MM.1S (cell line): ENCODE measurements around the gene EFR3B.

Experiments
- DNase-seq: peaks from one replicate; pipeline ENCODE4 v3.0.0-alpha.2; 2015
- H2AFZ ChIP-seq: fragments of 300-600 bp; sonication (generic); 2 replicates; pipeline ENCODE4 v1.6.0; 2016; ENCODE audit warnings: antibody characterized with exemption, low read length
- H3F3A ChIP-seq: fragments of 300-600 bp; sonication (generic); 2 replicates; pipeline ENCODE4 v1.6.1; 2016; ENCODE audit warnings: mild to moderate bottlenecking, antibody characterized with exemption, low read length, moderate library complexity, mixed read lengths; ENCODE audit not compliant: insufficient read depth
- H3K27ac ChIP-seq: fragments of 300-600 bp; sonication (generic); 2 replicates; pipeline ENCODE4 v1.5.1; 2016; ENCODE audit warnings: mild to moderate bottlenecking, low read length
- H3K27me3 ChIP-seq: fragments of 300-600 bp; sonication (generic); replicated peaks from 2 replicates; pipeline ENCODE4 v1.6.0; 2016; ENCODE audit warnings: low read length; ENCODE audit not compliant: insufficient read depth
- H3K36me3 ChIP-seq: fragments of 300-600 bp; sonication (generic); replicated peaks from 2 replicates; pipeline ENCODE4 v1.6.1; 2016; ENCODE audit warnings: mild to moderate bottlenecking, low read length, mixed read lengths; ENCODE audit not compliant: insufficient read depth
- H3K4me1 ChIP-seq: fragments of 300-600 bp; sonication (generic); 2 replicates; pipeline ENCODE4 v1.6.1; 2016; ENCODE audit warnings: low read length, mixed read lengths
- H3K4me2 ChIP-seq: fragments of 300-600 bp; sonication (generic); 2 replicates; pipeline ENCODE4 v1.6.0; 2016; ENCODE audit warnings: low read depth, low read length
- H3K4me3 ChIP-seq: fragments of 300-600 bp; sonication (generic); 2 replicates; pipeline ENCODE4 v1.5.1; 2016; ENCODE audit warnings: low read length, mixed read lengths
- H3K79me2 ChIP-seq: fragments of 300-600 bp; sonication (generic); 2 replicates; pipeline ENCODE4 v1.6.1; 2016; ENCODE audit warnings: mixed run types, low read length, mixed read lengths
- H3K9ac ChIP-seq: fragments of 300-600 bp; sonication (generic); 2 replicates; pipeline ENCODE4 v1.6.1; 2016; ENCODE audit warnings: low read length, mixed read lengths
- H3K9me2 ChIP-seq: fragments of 300-600 bp; sonication (generic); replicated peaks from 2 replicates; pipeline ENCODE4 v1.6.1; 2016; ENCODE audit warnings: mild to moderate bottlenecking, low read length, mixed read lengths; ENCODE audit not compliant: insufficient read depth
- H3K9me3 ChIP-seq: fragments of 300-600 bp; sonication (generic); replicated peaks from 2 replicates; pipeline ENCODE4 v1.6.1; 2016; ENCODE audit warnings: mild to moderate bottlenecking, low read length, mixed read lengths; ENCODE audit not compliant: insufficient read depth
- H4K20me1 ChIP-seq: fragments of 300-600 bp; sonication (generic); 2 replicates; pipeline ENCODE4 v1.6.1; 2016; ENCODE audit warnings: mild to moderate bottlenecking, low read length, moderate library complexity, mixed read lengths; ENCODE audit not compliant: insufficient read depth
- CTCF ChIP-seq: fragments of 300-600 bp; sonication (generic); IDR thresholded peaks from 2 replicates; pipeline ENCODE4 v1.5.1; 2016; ENCODE audit warnings: antibody characterized with exemption, low read length, mixed read lengths
- EZH2 ChIP-seq: fragments of 300-600 bp; sonication (generic); optimal IDR thresholded peaks from 2 replicates; pipeline ENCODE3; 2017; ENCODE audit warnings: low read depth, mild to moderate bottlenecking, antibody characterized with exemption, low read length, mixed read lengths
- EZH2phosphoT487 ChIP-seq: fragments of 300-600 bp; sonication (generic); IDR thresholded peaks from 2 replicates; pipeline ENCODE4 v1.6.1; 2018; ENCODE audit warnings: antibody characterized with exemption, low read length

The EFR3B gene

DNA sequence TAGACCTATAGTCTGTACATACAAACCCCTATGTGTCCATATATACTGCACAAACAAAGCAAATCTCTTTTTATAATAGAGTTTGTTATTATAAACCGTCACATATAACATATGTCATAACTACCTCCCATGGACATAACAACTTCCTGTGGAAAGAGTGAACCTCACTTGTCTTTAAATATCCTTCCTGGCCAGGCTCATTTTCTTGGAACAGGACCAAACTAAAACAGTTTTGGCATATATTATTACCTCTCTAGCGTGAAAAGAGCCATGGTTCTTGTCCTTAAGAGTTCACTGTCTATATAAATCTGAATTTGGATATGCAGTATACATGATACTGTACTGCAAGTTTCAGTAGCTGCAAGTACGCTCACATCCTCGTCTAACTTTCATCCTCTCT, 41.8 kb upstream of the EFR3B start:
- Histone ChIP-seq H3K36me3 (no peaks in the 10 kb centered on the region), H2AFZ (no peak overlapping the region), H4K20me1 (no peaks in the 10 kb centered on the region), H3K4me3 (no peak overlapping the region), H3K27me3 (no peaks in the 10 kb centered on the region), H3F3A (no peaks in the 10 kb centered on the region), H3K79me2 (no peaks in the 10 kb centered on the region), H3K9me3 (no peaks in the 10 kb centered on the region), H3K9ac (no peak overlapping the region), H3K9me2 (no peaks in the 10 kb centered on the region), H3K4me1 (no peaks in the 10 kb centered on the region), H3K27ac (no peak overlapping the region), H3K4me2 (no peak overlapping the region)
- no peak for TF ChIP-seq EZH2phosphoT487
- TF ChIP-seq EZH2: no peak
- no peak for TF ChIP-seq CTCF
- no peak for DNase-seq

- Histone ChIP-seq H3K4me2 (no peak overlapping the region), H3K36me3 (no peaks in the 10 kb centered on the region), H3K4me3 (no peak overlapping the region), H3F3A (no peaks in the 10 kb centered on the region), H3K9me3 (no peaks in the 10 kb centered on the region), H3K79me2 (no peaks in the 10 kb centered on the region), H3K4me1 (no peaks in the 10 kb centered on the region), H3K9me2 (no peaks in the 10 kb centered on the region), H3K27ac (no peak overlapping the region), H3K9ac (no peak overlapping the region), H3K27me3 (no peaks in the 10 kb centered on the region), H4K20me1 (no peaks in the 10 kb centered on the region), H2AFZ (no peak overlapping the region)
- no peak for DNase-seq
- TF ChIP-seq EZH2: no peak
- no peak for TF ChIP-seq CTCF
- TF ChIP-seq EZH2phosphoT487: no peak
These were observed 41.2 kb upstream of the EFR3B start for GRCh38 chr2:25000503-25001324.

DNA sequence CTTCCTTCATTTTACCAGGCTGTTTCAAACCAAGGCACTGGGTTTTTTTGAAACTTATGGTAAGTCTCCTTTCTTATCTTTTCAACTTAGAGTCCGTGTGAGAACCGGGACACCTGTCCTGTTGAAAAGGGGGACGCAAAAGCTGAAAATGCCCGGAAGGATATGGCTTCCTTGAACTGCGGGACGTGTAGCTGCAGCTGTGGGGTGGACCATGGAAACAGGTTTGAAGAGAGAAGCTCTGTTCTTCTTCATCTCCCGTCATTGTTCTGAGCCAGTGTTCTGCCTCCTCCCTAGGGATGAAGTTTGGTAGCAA, 40.6 kb upstream of the EFR3B start:
- H3K4me3 ChIP-seq: no peak overlapping the region
- no peaks in the 10 kb centered on the region for H3K4me1 ChIP-seq
- H3K9me2 ChIP-seq: no peaks in the 10 kb centered on the region
- H3K4me2 ChIP-seq: no peak overlapping the region
- H2AFZ ChIP-seq: no peak overlapping the region
- no peaks in the 10 kb centered on the region for H3K36me3 ChIP-seq
- H3K9me3 ChIP-seq: no peaks in the 10 kb centered on the region
- no peak for DNase-seq
- H3K27me3 ChIP-seq: no peaks in the 10 kb centered on the region
- no peaks in the 10 kb centered on the region for H3K79me2 ChIP-seq
- no peaks in the 10 kb centered on the region for H3F3A ChIP-seq
- no peak for TF ChIP-seq CTCF
- no peak for TF ChIP-seq EZH2phosphoT487
- TF ChIP-seq EZH2: no peak
- no peak overlapping the region for H3K9ac ChIP-seq
- H4K20me1 ChIP-seq: no peaks in the 10 kb centered on the region
- H3K27ac ChIP-seq: no peak overlapping the region
